GM10847 (cell line): ENCODE data around the gene CHCHD3.

Source experiments
- POLR2A ChIP-seq: IDR thresholded peaks from 2 replicates; pipeline ENCODE4 v1.6.1; 2011; ENCODE audit not compliant: insufficient read length; ENCODE audit errors: extremely low read depth

CHCHD3 gene

DNA sequence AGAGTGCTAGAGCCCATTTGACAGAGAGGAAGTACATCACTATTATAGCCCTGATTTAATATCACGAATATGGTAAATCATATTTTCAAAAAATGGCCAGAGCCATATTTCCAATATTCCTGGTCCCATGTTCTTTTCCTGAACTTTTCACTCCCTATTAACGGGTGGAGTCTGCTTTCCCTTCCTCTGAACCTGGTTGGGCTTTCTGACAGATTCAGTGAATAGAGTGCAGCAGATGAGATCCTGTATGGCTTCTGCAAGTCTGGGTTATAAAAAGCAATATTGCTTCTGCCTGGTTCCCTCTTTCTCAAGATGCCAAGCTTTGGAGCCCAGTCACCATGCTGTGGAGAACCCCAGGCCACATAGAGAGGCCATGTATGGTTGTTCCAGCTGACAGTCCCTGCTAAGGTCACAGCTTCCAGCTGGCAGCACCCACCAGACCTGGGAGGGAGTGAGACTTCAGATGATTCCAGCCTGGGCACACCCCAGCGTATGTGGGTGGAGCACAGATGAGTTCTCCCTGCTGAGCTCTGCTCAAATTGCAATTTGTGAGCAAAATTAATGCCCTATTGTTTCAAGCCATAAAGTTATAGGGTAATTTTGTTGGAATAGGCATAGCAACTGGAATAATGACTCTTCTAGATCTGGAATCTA lies 17.9 kb upstream of the CHCHD3 start:
- no peak for TF ChIP-seq POLR2A

DNA sequence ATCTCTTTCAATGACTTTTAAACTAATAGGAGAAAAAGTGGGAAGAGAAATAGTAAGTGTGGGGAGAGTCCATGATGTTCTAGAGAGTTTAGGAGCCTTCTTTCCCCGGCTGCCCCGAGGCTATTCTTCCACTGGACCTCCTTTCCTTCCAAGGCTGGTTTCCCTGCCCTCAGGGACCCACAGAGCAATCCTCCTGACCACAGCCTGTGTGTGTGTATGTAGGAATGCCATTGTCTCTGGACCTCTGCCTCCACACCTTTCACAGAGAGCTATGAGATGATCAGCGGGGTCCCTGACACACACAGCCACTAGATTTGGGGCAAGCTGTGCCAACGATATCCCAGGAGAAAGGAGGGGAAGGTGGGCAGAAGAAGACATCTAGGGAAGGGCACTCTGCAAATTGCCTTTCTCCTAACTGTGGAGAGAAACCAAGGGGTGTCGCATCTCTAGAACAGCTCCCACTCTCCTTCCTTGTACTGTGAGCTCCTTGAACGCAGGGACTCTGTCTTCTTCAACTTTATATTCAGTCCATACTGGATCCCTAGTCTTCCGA lies 13.3 kb upstream of the CHCHD3 start:
- no peak for TF ChIP-seq POLR2A

DNA sequence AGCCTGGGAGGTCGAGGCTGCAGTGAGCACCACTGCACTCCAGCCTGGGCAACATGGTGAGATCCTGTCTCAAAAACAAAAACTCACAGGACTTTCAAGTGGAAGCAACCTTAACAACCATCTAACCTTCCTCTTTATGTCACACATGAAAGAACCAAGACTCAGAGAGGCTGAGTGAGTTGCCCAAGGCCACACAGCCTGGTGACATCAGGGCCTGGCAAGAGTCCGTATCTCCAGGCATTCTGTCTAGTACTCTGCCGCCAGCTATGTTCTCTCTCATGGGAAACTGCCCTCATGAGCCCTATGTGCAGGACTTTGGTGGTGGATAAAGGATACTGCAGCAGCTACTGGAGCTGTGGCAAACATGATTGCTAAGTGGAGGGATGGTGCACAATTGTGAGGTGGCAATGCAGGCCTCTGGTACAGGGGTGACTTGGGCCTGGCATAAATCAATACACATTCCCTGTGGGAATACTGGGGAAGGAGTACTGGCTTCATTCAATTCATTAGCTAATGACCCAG lies 10.1 kb upstream of the CHCHD3 start:
- no peak for TF ChIP-seq POLR2A

DNA sequence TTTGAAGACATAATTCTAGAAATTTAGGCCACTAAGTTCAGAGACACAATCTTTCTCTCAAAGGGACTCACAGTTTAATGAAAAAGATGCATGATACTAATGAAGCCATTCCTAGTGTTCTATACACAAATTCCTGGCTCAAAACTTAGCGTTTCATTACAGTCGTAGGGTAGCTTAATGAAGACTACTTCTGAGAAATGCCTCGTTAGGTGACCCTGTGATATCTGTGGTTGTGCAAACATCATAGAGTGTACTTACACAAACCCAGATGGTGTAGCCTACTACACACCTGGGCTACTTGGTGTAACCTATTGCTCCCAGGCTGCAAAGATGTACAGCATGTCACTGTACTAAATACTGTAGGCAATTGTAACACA lies 488 bp upstream of the CHCHD3 start:
- no peak for TF ChIP-seq POLR2A

DNA sequence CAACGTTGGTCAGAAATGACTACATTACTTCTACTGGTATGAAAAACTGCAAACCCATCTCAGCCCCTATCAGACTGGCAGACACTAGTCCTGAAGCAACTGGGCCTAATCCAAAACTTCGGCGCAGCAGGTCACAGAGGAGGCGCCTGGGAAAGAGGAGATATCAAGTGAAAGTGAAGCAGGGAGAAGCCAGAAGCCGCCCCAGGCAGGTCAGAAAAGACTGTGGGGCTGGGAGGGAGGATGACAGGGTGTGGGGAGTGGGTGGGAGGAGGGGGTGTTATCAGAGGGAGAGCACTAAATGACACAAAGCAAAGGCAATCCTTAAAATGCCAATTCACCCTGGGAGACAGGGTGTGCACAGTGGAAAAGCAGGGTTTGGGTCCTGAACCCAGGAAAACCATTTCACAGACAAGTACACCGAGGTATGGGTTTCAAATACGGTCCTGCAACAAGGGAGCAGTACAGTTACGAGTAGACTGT lies 731 bp downstream of the CHCHD3 start:
- no peak for TF ChIP-seq POLR2A

DNA sequence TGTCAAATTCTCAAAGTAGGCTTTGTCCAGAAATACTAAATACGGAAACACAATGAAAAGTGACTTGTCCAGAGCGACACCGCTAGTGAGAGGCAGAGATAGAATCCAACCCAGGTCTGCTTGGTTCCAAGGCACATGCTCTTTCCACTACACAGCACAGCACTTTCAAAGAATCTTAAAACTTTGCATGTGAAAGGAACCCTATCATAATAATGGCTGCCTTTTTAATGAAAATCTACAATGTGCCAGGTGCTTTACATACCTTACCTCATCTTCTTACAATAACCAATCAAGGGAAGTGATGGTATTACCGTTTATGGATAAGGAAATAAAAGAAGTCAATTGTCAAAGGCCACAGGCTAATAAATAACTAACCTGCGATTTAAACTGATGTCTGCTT lies 2.6 kb downstream of the CHCHD3 start:
- TF ChIP-seq POLR2A, result no peak

DNA sequence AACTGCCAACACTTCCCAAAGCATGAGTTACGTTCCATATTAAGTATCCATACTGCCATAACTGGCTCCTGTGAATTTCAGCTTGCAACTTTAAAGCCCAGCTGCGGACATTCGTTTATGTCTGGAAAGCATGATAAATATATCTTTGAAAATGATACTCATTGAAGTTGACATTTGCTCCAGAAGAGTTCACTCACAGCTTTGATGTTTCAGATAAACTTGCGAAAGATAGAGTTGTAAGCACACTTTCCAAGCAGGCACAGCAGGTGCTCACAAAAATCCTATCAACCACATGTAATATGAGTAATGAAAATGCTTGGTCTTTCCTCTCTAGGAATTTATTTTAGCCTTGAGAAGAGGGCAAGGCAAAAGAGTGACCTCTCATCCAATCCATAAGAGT lies 4.5 kb downstream of the CHCHD3 start:
- no peak for TF ChIP-seq POLR2A

DNA sequence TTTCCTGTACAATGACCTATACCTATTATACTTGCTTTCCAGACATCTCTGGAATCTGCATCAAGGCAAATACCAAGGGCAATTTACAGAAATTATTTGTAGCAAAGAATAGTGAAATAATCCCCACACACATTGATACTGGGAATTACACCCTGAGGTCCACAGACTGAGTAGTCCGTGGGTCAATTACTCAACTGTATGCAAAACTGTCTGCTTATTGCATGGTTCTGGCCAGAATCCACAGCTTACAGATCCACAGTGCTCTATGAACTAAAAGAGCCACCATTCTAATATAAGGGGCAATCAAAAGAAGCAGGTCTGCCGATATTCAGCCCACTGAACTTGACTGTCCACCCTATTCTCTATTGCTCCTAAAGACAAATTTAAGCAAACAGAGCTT lies 5.7 kb downstream of the CHCHD3 start:
- TF ChIP-seq POLR2A, result no peak

DNA sequence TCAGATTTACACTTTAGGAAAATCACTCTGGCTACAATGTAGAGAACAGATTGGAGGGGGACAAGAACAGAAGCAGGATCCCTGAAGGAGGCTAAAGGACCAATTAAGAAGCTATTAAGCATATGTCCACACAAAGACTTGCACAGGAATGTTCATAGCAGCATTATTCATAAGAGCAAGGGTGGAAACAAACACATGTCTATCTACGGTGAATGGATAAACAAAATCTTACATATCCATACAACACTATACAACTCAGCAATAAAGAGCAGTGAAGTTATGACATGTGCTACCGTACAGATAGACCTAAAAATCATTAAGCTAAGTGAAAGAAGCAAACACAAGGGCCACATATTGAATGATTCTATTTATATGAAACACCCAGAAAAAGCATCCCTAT lies 10.4 kb downstream of the CHCHD3 start:
- TF ChIP-seq POLR2A, result no peak

DNA sequence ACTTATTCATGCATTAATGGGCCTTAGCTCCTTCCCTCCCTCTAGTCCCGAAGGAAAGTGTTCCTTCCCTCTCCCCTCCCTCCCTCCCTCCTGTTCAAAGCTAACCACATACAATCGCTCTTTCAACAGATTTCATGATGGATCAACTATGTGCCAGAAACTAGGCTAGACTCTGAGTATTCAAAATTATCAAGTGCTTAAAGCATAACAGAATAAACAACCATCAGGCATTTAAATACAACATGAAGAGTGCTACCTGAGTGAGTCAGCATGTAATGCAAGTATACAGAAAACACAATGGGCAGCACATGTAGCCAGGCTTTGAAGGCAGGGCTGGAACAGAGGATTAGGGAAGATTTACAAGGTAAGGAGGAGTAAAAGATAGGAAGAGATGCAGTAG lies 11.3 kb downstream of the CHCHD3 start:
- TF ChIP-seq POLR2A, result no peak

DNA sequence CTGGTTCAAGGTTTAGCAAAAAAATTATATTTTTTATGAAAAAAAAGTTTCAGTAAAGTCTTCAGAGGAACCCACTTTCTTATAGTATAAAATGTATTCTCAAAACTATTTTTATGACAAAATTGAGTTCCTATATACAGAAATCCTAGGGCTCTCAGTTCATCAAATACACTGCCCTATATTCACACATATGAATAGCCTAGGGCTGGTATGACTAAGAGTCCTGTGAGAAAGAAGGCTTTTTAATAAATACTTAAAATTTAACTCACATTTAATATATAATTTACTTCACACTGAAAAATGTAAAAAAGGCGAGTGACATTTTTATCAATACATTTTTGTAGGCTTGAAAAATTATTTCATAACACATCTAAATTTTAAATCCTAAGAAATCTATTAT lies 16.6 kb downstream of the CHCHD3 start:
- TF ChIP-seq POLR2A, result no peak

DNA sequence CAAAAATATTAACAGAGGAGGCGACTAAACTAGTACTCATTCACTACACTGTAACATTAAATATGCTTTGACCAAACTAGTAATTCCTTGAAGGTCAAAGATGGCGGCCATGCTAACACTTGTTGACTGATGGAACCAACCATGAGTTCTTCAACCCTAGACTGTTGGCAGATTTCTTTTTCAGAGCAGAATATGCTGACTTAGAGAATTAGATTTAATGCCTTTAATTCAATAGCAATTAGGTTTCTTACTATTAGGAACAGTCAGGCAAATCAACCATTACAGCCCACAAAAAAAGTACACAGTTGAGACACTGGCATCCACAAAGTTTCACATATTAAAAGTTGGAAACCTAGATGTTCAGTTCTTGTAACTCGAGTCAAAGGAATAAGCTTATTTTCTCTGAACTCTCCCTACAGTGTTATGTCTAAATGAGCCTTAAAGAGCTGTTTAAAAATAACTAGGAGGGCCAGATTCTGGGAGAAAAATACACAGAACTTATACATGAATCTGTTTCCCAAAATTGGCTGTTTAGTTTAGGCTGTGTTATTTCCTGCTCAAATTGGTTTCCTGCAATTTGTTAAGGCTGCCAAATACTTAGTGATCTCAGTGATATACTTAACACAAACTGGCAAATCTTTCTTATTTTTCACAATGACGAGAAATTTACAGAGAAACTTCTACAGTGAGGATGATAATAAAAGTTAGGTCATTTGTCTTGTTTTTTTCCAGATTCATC lies 17.6 kb downstream of the CHCHD3 start:
- TF ChIP-seq POLR2A, result no peak

DNA sequence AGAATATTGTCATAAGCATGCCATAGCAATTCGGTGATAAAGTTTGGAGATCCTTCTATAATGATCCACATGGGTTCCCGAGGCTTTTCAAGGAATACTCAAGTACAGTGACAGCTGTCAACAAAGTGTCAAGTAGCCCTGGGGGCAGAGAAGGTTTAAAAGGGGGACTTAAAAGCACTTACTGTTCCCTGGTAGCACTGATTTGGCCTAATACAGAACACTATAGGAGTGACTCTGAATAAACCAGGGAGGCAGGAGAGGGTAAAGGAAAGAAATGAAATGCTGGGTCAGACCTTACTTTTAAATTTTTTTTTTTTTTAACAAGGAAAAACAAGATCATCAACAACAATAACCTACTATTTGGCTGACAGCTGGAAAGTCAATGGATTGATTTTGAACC lies 20.1 kb downstream of the CHCHD3 start:
- no peak for TF ChIP-seq POLR2A

DNA sequence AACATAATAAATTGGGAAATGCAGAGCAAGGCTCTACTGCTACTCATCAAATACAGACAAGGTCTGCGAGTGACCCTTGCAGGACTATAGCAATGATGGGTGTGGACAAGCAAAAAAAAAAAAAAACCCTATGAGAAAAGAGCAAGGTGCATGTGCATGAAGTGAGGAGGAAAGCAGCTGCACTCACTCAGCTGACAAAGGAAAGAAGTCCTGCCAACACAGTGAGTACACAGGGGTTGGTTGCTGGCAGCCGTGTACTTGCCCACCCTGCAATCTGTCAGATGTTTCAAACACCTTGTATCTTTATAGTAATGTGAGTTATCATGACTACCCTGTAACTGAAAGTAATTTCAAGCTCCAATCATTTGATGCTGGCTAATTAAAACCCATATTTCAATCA lies 20.5 kb downstream of the CHCHD3 start:
- no peak for TF ChIP-seq POLR2A

DNA sequence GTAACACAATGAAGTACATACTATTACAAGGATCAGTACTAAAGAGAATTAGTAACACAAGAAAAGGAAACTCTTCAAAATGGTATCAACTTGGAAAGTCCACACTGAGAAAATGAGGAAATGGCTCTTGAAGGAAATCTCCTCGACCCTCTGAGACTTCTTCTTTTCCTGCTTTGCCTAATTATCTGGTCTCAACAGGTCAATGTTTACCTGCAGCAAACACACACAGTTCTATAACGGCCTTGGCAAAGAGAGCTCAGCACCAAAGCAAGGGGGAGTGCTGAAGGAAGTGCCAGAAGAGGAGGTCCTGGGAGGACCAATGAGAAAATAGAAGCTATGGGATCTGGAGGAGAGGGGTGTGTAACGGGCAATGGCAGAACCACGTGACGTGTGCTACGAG lies 21.9 kb downstream of the CHCHD3 start:
- TF ChIP-seq POLR2A, result no peak

DNA sequence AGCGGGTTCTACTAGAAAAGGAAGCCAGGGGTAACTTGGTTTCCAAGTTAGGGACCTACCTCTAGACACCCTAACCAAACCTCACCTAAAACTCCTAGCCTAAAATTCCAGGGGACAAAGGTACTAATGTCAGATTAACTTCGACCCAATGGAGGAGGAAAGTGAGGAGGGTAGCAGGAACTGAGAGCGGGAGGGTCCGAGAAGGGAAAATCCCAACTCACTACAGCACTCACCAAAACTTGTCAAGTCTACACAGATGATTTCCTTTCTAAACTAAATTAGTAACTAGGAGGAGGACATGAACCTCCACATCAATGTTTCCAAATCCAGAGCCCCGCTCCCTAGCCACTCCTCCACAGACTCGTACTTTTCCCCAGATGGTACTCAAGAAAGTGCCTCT lies 22.6 kb downstream of the CHCHD3 start:
- no peak for TF ChIP-seq POLR2A

DNA sequence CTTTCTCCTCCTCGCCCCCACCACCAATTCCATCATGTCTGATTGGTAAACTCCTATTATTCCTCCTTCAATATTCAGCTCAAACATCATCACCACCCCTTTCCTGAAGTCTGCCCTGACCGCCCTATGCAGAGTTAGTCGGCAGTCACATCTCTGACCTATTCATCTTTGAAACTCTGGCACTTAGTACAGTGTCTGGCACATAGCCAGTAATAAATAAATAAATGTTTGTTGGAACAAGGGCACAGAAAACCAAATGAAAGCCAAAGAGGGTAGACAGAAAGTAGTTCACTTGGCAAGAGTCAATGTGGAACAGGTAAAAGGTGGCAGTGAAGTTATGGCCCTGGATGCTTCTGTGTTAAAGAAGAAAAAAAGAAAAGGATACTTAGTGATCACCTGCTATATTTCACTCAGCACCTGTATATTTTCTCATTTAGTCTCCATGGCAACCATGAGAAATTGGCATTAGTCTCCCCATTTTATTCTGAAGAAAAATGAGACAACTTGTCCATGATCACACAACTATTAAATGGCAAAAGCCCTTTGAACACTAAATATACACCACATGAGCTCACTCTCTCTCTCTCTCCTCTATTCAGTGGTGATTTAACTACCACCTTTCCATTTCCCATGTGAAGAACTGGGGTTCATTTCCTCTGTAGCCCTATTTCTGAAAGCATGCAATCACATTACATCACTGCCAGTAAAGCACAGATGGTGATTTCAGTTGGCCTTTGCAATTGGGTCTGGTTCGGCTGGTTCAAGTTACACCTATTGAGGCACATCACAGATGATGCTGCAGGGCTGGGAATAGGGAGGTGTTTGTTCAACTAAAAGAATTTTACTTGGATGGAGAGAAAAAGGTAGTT lies 25.3 kb downstream of the CHCHD3 start:
- TF ChIP-seq POLR2A, result no peak
